Measurements from ENCODE around the gene STK24. TPM values are rescaled to one million over a fixed set of nuclear protein-coding genes. Genes with fewer than 3 reads are reported as not detected.

Gene STK24
- total RNA-seq, 1 donor, result 82.2 TPM

- H3K4me2 ChIP-seq (ENCODE audit: insufficient read depth, low read length), result no peak overlapping the region
- peak; percentile 72 for DNase-seq (ENCODE audit: insufficient read length, low spot score, missing footprints)
- no peak for TF ChIP-seq CTCF (IDR thresholded peaks at IDR 0.05; ENCODE audit: extremely low read depth, low read depth, low read length)
- H3K27me3 ChIP-seq (ENCODE audit: insufficient read depth, low read length), result no peaks in the 10 kb centered on the region
- H2AFZ ChIP-seq (ENCODE audit: low read length), result no peak overlapping the region
- H3K9me3 ChIP-seq (ENCODE audit: low read depth, low read length), result no peaks in the 10 kb centered on the region
- H4K20me1 ChIP-seq (ENCODE audit: insufficient read depth, low read length), result no peaks in the 10 kb centered on the region
- peaks cover 43% of the 10 kb centered on the region for H3K36me3 ChIP-seq (ENCODE audit: insufficient read depth, low read length)
- peaks cover 6% of the 10 kb centered on the region for H3K4me1 ChIP-seq (ENCODE audit: insufficient read depth, low read length)
- no peak overlapping the region for H3K27ac ChIP-seq (ENCODE audit: low read depth, low read length)
- H3K79me2 ChIP-seq (ENCODE audit: insufficient read depth, low read length), result no peaks in the 10 kb centered on the region
- no peak overlapping the region for H3K4me3 ChIP-seq (ENCODE audit: insufficient read depth, low read length)
Measured at GRCh38 chr13:98440390-98441055, 136.4 kb downstream of the STK24 start.

GRCh38 chr13:98439896-98440295, 137.0 kb downstream of the STK24 start:
- Histone ChIP-seq H4K20me1 (ENCODE audit: insufficient read depth, low read length) (no peaks in the 10 kb centered on the region), H3K4me2 (ENCODE audit: insufficient read depth, low read length) (no peak overlapping the region), H3K36me3 (ENCODE audit: insufficient read depth, low read length) (peaks cover 49% of the 10 kb centered on the region), H2AFZ (ENCODE audit: low read length) (no peak overlapping the region), H3K4me1 (ENCODE audit: insufficient read depth, low read length) (peaks cover 5% of the 10 kb centered on the region), H3K4me3 (ENCODE audit: insufficient read depth, low read length) (no peak overlapping the region), H3K79me2 (ENCODE audit: insufficient read depth, low read length) (no peaks in the 10 kb centered on the region), H3K27ac (ENCODE audit: low read depth, low read length) (no peak overlapping the region), H3K27me3 (ENCODE audit: insufficient read depth, low read length) (no peaks in the 10 kb centered on the region), H3K9me3 (ENCODE audit: low read depth, low read length) (no peaks in the 10 kb centered on the region)
- no peak for TF ChIP-seq CTCF (IDR thresholded peaks at IDR 0.05; ENCODE audit: extremely low read depth, low read depth, low read length)
- DNase-seq (ENCODE audit: insufficient read length, low spot score, missing footprints), result peak; percentile 29

- H3K79me2 ChIP-seq (ENCODE audit: insufficient read depth, low read length), result no peaks in the 10 kb centered on the region
- peak; percentile 52 for DNase-seq (ENCODE audit: insufficient read length, low spot score, missing footprints)
- no peaks in the 10 kb centered on the region for H3K27me3 ChIP-seq (ENCODE audit: insufficient read depth, low read length)
- H2AFZ ChIP-seq (ENCODE audit: low read length), result no peak overlapping the region
- H4K20me1 ChIP-seq (ENCODE audit: insufficient read depth, low read length), result no peaks in the 10 kb centered on the region
- no peak for TF ChIP-seq CTCF (IDR thresholded peaks at IDR 0.05; ENCODE audit: extremely low read depth, low read depth, low read length)
- no peak overlapping the region for H3K4me3 ChIP-seq (ENCODE audit: insufficient read depth, low read length)
- no peak overlapping the region for H3K27ac ChIP-seq (ENCODE audit: low read depth, low read length)
- H3K4me1 ChIP-seq (ENCODE audit: insufficient read depth, low read length), result peaks cover 5% of the 10 kb centered on the region
- H3K4me2 ChIP-seq (ENCODE audit: insufficient read depth, low read length), result no peak overlapping the region
- H3K36me3 ChIP-seq (ENCODE audit: insufficient read depth, low read length), result peaks cover 48% of the 10 kb centered on the region
- H3K9me3 ChIP-seq (ENCODE audit: low read depth, low read length), result no peaks in the 10 kb centered on the region
Measured at GRCh38 chr13:98439126-98439828, 137.6 kb downstream of the STK24 start.

Measured in osteoblast (primary cell).